CD4-positive, alpha-beta T cell treated with Interleukin-17A for 4 hours (primary cell): ENCODE measurements around the gene MKI67.

Source experiments
- DNase-seq: peaks from one replicate; pipeline ENCODE4 v3.0.0-alpha.2; 2020; ENCODE audit warnings: mixed read lengths

MKI67 gene

GRCh38 chr10:128047991-128048818, 78.0 kb downstream of the MKI67 start:
- peak; percentile 46 for DNase-seq

- DNase-seq, result peak; percentile 87
Observed at GRCh38 chr10:128047351-128047750, 78.9 kb downstream of the MKI67 start.

- no peak for DNase-seq
Observed at GRCh38 chr10:128046953-128047290, 79.3 kb downstream of the MKI67 start.
